C4-2B (cell line): ENCODE results near the gene USP31.

ENCODE experiments used
- ZFX ChIP-seq: fragments of 450-650 bp; IDR thresholded peaks from 2 replicates; pipeline ENCODE4 v1.6.1; 2017
- TF ChIP-seq, protein P1 (sequence below): fragments of 450-650 bp; conservative IDR thresholded peaks from 2 replicates; pipeline ENCODE4 v1.5.1; 2017; ENCODE audit warnings: mild to moderate bottlenecking

DNA sequence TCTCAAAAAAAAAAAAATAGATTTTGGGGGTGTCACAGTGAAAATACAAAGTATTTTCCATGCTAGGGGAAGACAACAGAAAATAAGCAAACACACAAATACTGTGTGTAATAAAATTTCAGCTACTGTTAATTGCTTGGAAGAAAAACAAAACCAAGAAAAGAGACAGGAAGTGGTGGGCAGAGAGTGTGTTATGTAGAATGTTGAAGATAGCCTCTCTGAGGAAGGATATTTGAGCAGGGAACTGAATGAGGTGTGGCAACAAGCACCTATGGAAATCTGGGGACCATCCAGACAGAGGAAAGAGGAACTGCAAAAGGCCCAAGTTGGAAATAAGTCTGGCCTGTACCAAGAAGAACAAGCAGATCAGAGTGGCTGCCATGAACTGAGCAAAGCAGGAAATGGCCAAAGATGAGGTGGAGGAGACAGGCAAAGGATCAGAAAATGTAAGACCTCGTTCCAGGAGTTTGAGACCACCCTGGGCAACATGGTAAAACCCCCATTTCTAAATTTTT lies 7.8 kb upstream of the USP31 start:
- TF ChIP-seq, protein P1, sequence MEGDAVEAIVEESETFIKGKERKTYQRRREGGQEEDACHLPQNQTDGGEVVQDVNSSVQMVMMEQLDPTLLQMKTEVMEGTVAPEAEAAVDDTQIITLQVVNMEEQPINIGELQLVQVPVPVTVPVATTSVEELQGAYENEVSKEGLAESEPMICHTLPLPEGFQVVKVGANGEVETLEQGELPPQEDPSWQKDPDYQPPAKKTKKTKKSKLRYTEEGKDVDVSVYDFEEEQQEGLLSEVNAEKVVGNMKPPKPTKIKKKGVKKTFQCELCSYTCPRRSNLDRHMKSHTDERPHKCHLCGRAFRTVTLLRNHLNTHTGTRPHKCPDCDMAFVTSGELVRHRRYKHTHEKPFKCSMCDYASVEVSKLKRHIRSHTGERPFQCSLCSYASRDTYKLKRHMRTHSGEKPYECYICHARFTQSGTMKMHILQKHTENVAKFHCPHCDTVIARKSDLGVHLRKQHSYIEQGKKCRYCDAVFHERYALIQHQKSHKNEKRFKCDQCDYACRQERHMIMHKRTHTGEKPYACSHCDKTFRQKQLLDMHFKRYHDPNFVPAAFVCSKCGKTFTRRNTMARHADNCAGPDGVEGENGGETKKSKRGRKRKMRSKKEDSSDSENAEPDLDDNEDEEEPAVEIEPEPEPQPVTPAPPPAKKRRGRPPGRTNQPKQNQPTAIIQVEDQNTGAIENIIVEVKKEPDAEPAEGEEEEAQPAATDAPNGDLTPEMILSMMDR, result no peak
- TF ChIP-seq ZFX, result no peak
